H1 (cell line): ENCODE measurements around the gene MUC7. TPM values are rescaled to one million over a fixed set of nuclear protein-coding genes. Genes with fewer than 3 reads are reported as not detected.

ENCODE experiments used
- EP300 ChIP-seq, 2 experiments: IDR thresholded peaks; 1 replicate in 1 of 2; 2 replicates in 1 of 2; pipeline ENCODE4 v1.6.1; 2011 to 2012; ENCODE audit warnings: low read depth in 2 of 2, low read length in 2 of 2, mild to moderate bottlenecking in 2 of 2, borderline replicate concordance in 1 of 2, inconsistent platforms in 1 of 2, moderate library complexity in 1 of 2
- GABPA ChIP-seq: IDR thresholded peaks from 2 replicates; pipeline ENCODE4 v1.6.1; 2011; ENCODE audit warnings: mild to moderate bottlenecking, low read length, moderate library complexity, borderline replicate concordance; ENCODE audit not compliant: insufficient read depth
- POLR2A ChIP-seq, 2 experiments: IDR thresholded peaks; 1 replicate in 1 of 2; 2 replicates in 1 of 2; pipeline ENCODE4 v1.6.1; 2011; ENCODE audit warnings: low read depth in 2 of 2, low read length in 2 of 2, mild to moderate bottlenecking in 2 of 2; ENCODE audit errors: control extremely low read depth in 1 of 2
- polyA plus RNA-seq, 7 experiments: library from polyadenylated mRNA; depleted of rRNA in 3 of 7; stranded (reverse) in 5 of 7; unstranded in 2 of 7; fragments of >200 nt in 5 of 7; fragments of 200-250 nt in 2 of 7; gene quantifications; 1 replicate in 5 of 7; 2 replicates in 1 of 7; 4 replicates in 1 of 7; pipeline versions ENCODE4 v1.2.1 to v1.2.3, GENCODE V29; 2011 to 2013; ENCODE audit warnings: missing spikeins in 2 of 7, mixed read lengths in 2 of 7
- total RNA-seq: library from RNA; stranded (reverse); fragmentation: NEBNext Ultra II Directional; extraction: Animal tissue kit (Norgen Biotek cat#: 25700); gene quantifications from 2 replicates; pipeline ENCODE4 v1.2.1, GENCODE V29; 2021

MUC7 gene
- total and polyA plus RNA-seq, 2 of the 8 experiments (the other 6 are each of a cell fraction or from before 2014, with no cell fraction given), result not detected

- TF ChIP-seq GABPA (no peak), EP300 (IDR thresholded peaks at IDR 0.05; ENCODE audit: borderline replicate concordance in 1 of 2, low read depth in 2 of 2, low read length in 2 of 2) (no peak), POLR2A (IDR thresholded peaks at IDR 0.05; ENCODE audit: control extremely low read depth in 1 of 2, low read depth in 2 of 2, low read length in 2 of 2) (no peak)
Observed at GRCh38 chr4:70515367-70516250, 43.6 kb downstream of the MUC7 start (continued).
